Body of pancreas (tissue), 4 donors: ENCODE data around the gene FGF21.

Experiments used
- POLR2A ChIP-seq, 3 donors: fragments of 450-650 bp; IDR thresholded peaks; one replicate each; pipeline ENCODE4 v1.6.1; 2016; ENCODE audit warnings: antibody characterized with exemption in 3 of 3, mild to moderate bottlenecking in 2 of 3
- TF ChIP-seq, protein P1 (sequence below), 7 experiments: fragments of 450-650 bp in 4 of 7; fragments of 200-600 bp in 3 of 7; sonication (generic) in 3 of 7; IDR thresholded peaks; one replicate each; pipeline ENCODE4 v1.5.1; 2016 to 2019; ENCODE audit warnings: antibody characterized with exemption in 7 of 7

DNA sequence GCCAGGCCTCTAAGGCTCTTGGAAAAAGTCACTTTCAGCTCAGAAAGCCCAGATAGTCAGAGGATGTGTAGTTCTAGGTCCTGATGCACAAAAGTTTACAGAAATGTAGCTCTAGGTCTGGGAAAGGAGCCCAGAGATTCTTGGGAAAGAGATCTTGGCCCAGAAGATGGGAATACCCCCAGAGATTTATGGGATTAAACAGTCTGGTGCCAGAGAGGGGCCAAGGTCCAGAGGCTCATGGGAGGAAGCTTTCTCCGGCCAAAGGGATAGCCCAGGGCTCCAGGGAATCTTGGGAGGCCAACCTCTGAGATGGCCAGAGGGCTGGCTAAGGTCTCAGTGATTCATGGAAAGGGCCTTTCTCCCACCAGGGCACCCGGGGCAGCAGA is 40.4 kb downstream of the FGF21 start:
- TF ChIP-seq, protein P1, sequence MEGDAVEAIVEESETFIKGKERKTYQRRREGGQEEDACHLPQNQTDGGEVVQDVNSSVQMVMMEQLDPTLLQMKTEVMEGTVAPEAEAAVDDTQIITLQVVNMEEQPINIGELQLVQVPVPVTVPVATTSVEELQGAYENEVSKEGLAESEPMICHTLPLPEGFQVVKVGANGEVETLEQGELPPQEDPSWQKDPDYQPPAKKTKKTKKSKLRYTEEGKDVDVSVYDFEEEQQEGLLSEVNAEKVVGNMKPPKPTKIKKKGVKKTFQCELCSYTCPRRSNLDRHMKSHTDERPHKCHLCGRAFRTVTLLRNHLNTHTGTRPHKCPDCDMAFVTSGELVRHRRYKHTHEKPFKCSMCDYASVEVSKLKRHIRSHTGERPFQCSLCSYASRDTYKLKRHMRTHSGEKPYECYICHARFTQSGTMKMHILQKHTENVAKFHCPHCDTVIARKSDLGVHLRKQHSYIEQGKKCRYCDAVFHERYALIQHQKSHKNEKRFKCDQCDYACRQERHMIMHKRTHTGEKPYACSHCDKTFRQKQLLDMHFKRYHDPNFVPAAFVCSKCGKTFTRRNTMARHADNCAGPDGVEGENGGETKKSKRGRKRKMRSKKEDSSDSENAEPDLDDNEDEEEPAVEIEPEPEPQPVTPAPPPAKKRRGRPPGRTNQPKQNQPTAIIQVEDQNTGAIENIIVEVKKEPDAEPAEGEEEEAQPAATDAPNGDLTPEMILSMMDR (IDR thresholded peaks at IDR 0.05), result no peak
- no peak for TF ChIP-seq POLR2A (IDR thresholded peaks at IDR 0.05)
